Mesothelial cell of epicardium (in vitro differentiated cells): Measurements from ENCODE around the gene HPSE2. TPM values are rescaled to one million over a fixed set of nuclear protein-coding genes. Genes with fewer than 3 reads are reported as not detected.

Experiments
- DNase-seq, 2 experiments: peaks; one replicate each; pipeline ENCODE4 v3.0.0; 2021; ENCODE audit warnings: low spot score in 2 of 2; ENCODE audit not compliant: unreplicated experiment in 2 of 2
- H3K27ac Mint-ChIP-seq: 2 replicates; pipeline ENCODE4 v1.8.0; 2021; ENCODE audit warnings: mixed read lengths
- H3K27me3 Mint-ChIP-seq: 2 replicates; pipeline ENCODE4 v1.8.0; 2021; ENCODE audit warnings: low read depth, mixed read lengths
- H3K36me3 Mint-ChIP-seq: 2 replicates; pipeline ENCODE4 v1.8.0; 2021; ENCODE audit warnings: mixed read lengths
- H3K4me1 Mint-ChIP-seq: 2 replicates; pipeline ENCODE4 v1.8.0; 2021; ENCODE audit warnings: mixed read lengths
- H3K4me3 Mint-ChIP-seq: 2 replicates; pipeline ENCODE4 v1.8.0; 2021; ENCODE audit warnings: mild to moderate bottlenecking, moderate library complexity, mixed read lengths
- H3K9me3 Mint-ChIP-seq: 2 replicates; pipeline ENCODE4 v1.8.0; 2021; ENCODE audit warnings: mixed read lengths
- CTCF ChIP-seq: fragments of 200-600 bp; sonication (generic); IDR thresholded peaks from one replicate; pipeline ENCODE4 v1.5.0; 2021; ENCODE audit warnings: antibody characterized with exemption; ENCODE audit not compliant: unreplicated experiment
- total RNA-seq: library from RNA; stranded (reverse); gene quantifications from 3 replicates; pipeline ENCODE4 v1.2.1, GENCODE V29; 2021

HPSE2 gene
- total RNA-seq, 1 donor from 2014 or later: 2.3 TPM

- Mint-ChIP-seq H3K27ac (no peak overlapping the region), H3K4me1 (no peaks in the 10 kb centered on the region), H3K36me3 (peaks cover 18% of the 10 kb centered on the region), H3K27me3 (no peaks in the 10 kb centered on the region), H3K4me3 (no peak overlapping the region), H3K9me3 (peaks cover 8% of the 10 kb centered on the region)
- TF ChIP-seq CTCF: no peak
- DNase-seq: no peak
These were observed 808.6 kb downstream of the HPSE2 start for GRCh38 chr10:98427011-98427515.

GRCh38 chr10:98425511-98426352, 809.9 kb downstream of the HPSE2 start:
- TF ChIP-seq CTCF: peak; percentile 31
- Mint-ChIP-seq H3K27ac (no peak overlapping the region), H3K27me3 (no peaks in the 10 kb centered on the region), H3K4me1 (no peaks in the 10 kb centered on the region), H3K4me3 (no peak overlapping the region), H3K9me3 (no peaks in the 10 kb centered on the region), H3K36me3 (peaks cover 6% of the 10 kb centered on the region)
- no peak for DNase-seq

GRCh38 chr10:98424295-98425254, 811.1 kb downstream of the HPSE2 start:
- H3K27me3 Mint-ChIP-seq: no peaks in the 10 kb centered on the region
- H3K4me1 Mint-ChIP-seq: no peaks in the 10 kb centered on the region
- no peak for TF ChIP-seq CTCF
- H3K9me3 Mint-ChIP-seq: no peaks in the 10 kb centered on the region
- no peak overlapping the region for H3K27ac Mint-ChIP-seq
- H3K4me3 Mint-ChIP-seq: no peak overlapping the region
- no peak for DNase-seq
- H3K36me3 Mint-ChIP-seq: peaks cover 3% of the 10 kb centered on the region

- Mint-ChIP-seq H3K9me3 (no peaks in the 10 kb centered on the region), H3K4me3 (no peak overlapping the region), H3K27ac (no peak overlapping the region), H3K27me3 (no peaks in the 10 kb centered on the region), H3K36me3 (peaks cover 4% of the 10 kb centered on the region), H3K4me1 (no peaks in the 10 kb centered on the region)
- DNase-seq: no peak
- TF ChIP-seq CTCF: peak; percentile 22
These were observed 811.9 kb downstream of the HPSE2 start for GRCh38 chr10:98423691-98424120.

- H3K27me3 Mint-ChIP-seq: no peaks in the 10 kb centered on the region
- TF ChIP-seq CTCF: no peak
- H3K4me1 Mint-ChIP-seq: no peaks in the 10 kb centered on the region
- H3K36me3 Mint-ChIP-seq: peaks cover 4% of the 10 kb centered on the region
- H3K4me3 Mint-ChIP-seq: no peak overlapping the region
- DNase-seq: no peak
- no peak overlapping the region for H3K27ac Mint-ChIP-seq
- no peaks in the 10 kb centered on the region for H3K9me3 Mint-ChIP-seq
These were observed 813.5 kb downstream of the HPSE2 start for GRCh38 chr10:98422182-98422581.
